Type B pancreatic cell (in vitro differentiated cells): ENCODE measurements around the gene UTRN. TPM values are rescaled to one million over a fixed set of nuclear protein-coding genes. Genes with fewer than 3 reads are reported as not detected.

ENCODE experiments used
- DNase-seq: peaks from one replicate; pipeline ENCODE4 v3.0.0; 2021; ENCODE audit warnings: mixed read lengths; ENCODE audit not compliant: unreplicated experiment; ENCODE audit errors: extremely low spot score
- H3K27ac Mint-ChIP-seq: 2 replicates; pipeline ENCODE4 v1.8.0; 2021; ENCODE audit warnings: mild to moderate bottlenecking, mixed read lengths
- H3K27me3 Mint-ChIP-seq: 2 replicates; pipeline ENCODE4 v1.8.0; 2021; ENCODE audit warnings: mixed read lengths
- H3K36me3 Mint-ChIP-seq: 2 replicates; pipeline ENCODE4 v1.8.0; 2021; ENCODE audit warnings: mixed read lengths
- H3K4me1 Mint-ChIP-seq: one replicate; pipeline ENCODE4 v1.8.0; 2021; ENCODE audit warnings: mixed read lengths; ENCODE audit not compliant: unreplicated experiment
- H3K4me3 Mint-ChIP-seq: 2 replicates; pipeline ENCODE4 v1.8.0; 2021; ENCODE audit warnings: mild to moderate bottlenecking, mixed read lengths
- H3K9me3 Mint-ChIP-seq: 2 replicates; pipeline ENCODE4 v1.8.0; 2021; ENCODE audit warnings: mixed read lengths
- total RNA-seq: library from RNA; stranded (reverse); gene quantifications from 2 replicates; pipeline ENCODE4 v1.2.1, GENCODE V29; 2021; ENCODE audit warnings: low replicate concordance
- TF ChIP-seq, protein P1 (sequence below): fragments of 200-600 bp; sonication (generic); conservative IDR thresholded peaks from 2 replicates; pipeline ENCODE4 v1.5.0; 2021; ENCODE audit warnings: antibody characterized with exemption, mild to moderate bottlenecking

The UTRN gene
- total RNA-seq, 1 donor from 2014 or later, result 77.7 TPM

DNA sequence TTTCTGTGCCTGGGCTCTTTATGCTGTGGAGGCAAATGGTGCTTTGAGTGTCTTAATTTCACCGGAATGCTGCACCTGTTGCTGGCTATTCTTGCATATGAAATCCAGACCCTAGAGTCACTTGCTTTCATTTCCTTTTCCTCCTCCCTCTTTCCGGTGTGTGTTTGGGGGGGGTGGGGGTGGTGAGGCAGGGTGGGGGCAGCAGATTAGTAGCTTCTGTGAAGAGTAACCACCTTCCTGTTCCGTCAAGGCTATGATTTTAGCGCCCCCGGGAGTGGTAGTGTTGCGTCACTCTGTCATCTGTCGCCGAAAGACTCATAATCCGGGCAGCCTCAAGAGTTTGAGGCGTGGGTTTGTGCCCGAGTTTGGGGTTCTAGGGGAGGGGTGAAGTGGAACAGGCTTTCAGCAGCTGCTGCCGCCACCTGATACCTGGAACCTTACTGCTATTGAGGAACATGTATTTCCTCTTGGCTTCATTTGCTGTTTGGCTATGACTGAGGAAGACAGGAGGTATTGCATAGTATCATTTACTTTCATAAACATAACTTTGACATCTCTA lies 49.1 kb downstream of the UTRN start:
- no peaks in the 10 kb centered on the region for H3K9me3 Mint-ChIP-seq
- H3K27ac Mint-ChIP-seq, result no peak overlapping the region
- TF ChIP-seq, protein P1, sequence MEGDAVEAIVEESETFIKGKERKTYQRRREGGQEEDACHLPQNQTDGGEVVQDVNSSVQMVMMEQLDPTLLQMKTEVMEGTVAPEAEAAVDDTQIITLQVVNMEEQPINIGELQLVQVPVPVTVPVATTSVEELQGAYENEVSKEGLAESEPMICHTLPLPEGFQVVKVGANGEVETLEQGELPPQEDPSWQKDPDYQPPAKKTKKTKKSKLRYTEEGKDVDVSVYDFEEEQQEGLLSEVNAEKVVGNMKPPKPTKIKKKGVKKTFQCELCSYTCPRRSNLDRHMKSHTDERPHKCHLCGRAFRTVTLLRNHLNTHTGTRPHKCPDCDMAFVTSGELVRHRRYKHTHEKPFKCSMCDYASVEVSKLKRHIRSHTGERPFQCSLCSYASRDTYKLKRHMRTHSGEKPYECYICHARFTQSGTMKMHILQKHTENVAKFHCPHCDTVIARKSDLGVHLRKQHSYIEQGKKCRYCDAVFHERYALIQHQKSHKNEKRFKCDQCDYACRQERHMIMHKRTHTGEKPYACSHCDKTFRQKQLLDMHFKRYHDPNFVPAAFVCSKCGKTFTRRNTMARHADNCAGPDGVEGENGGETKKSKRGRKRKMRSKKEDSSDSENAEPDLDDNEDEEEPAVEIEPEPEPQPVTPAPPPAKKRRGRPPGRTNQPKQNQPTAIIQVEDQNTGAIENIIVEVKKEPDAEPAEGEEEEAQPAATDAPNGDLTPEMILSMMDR, result no peak
- peaks cover 32% of the 10 kb centered on the region for H3K4me1 Mint-ChIP-seq
- no peak for DNase-seq
- H3K36me3 Mint-ChIP-seq, result peaks cover 3% of the 10 kb centered on the region
- H3K4me3 Mint-ChIP-seq, result no peak overlapping the region
- no peaks in the 10 kb centered on the region for H3K27me3 Mint-ChIP-seq

Other genes starting within 250 kb of the UTRN start
- gene SF3B5, start 189.8 kb upstream of the UTRN start, total RNA-seq, result 138 and 148 TPM in 2 replicates
- 0.24 and 0.38 TPM in 2 replicates for gene STX11, start 134.8 kb upstream of the UTRN start, total RNA-seq